Dermis blood vessel endothelial cell (primary cell): ENCODE results near the gene ZCCHC18. TPM values are rescaled to one million over a fixed set of nuclear protein-coding genes. Genes with fewer than 3 reads are reported as not detected.
A peak's percentile ranks its signal among the peaks of the same experiment; 100 is the strongest.

Experiments used
- DNase-seq: peaks from one replicate; pipeline ENCODE4 v3.0.0; 2010
- total RNA-seq: library from RNA; depleted of rRNA; stranded (reverse); fragments of >200 nt; gene quantifications from 2 replicates; pipeline ENCODE4 v1.2.3, GENCODE V29; 2014

ZCCHC18 gene
- total RNA-seq, 1 donor from 2014 or later: 1.4 TPM

GRCh38 chrX:104134583-104135261, 22.4 kb downstream of the ZCCHC18 start:
- DNase-seq: no peak

GRCh38 chrX:104135677-104136076, 23.4 kb downstream of the ZCCHC18 start:
- no peak for DNase-seq

- peak; percentile 90 for DNase-seq
Measured at GRCh38 chrX:104136241-104137019, 24.1 kb downstream of the ZCCHC18 start.

- DNase-seq: peak; percentile 34
Measured at GRCh38 chrX:104137496-104137895, 25.2 kb downstream of the ZCCHC18 start.

GRCh38 chrX:104141087-104141760, 28.9 kb downstream of the ZCCHC18 start:
- DNase-seq: no peak

- DNase-seq: no peak
Measured at GRCh38 chrX:104151037-104151436, 38.7 kb downstream of the ZCCHC18 start.

GRCh38 chrX:104156630-104157529, 44.6 kb downstream of the ZCCHC18 start, which contains the start of gene SLC25A53:
Gene SLC25A53 (minus strand): TSS chrX:104157009. CDS start chrX:104105257, 51,752 bp downstream.
- peak; percentile 84 for DNase-seq

Other genes with a start within 250 kb of the ZCCHC18 start
- gene TMSB15B, start 149.9 kb upstream of the ZCCHC18 start, total RNA-seq: 2.8 and 6.5 TPM in 2 replicates
- gene H2BW1, start 98.8 kb upstream of the ZCCHC18 start, total RNA-seq: not detected in 2 replicates
- gene H2BW2, start 72.6 kb upstream of the ZCCHC18 start, total RNA-seq: not detected in 2 replicates
- 2.3 and 4.3 TPM in 2 replicates for gene TMSB15C, start 36.3 kb upstream of the ZCCHC18 start, total RNA-seq
- gene SLC25A53, start 44.5 kb downstream of the ZCCHC18 start, total RNA-seq: 5.3 and 10.7 TPM in 2 replicates
- 27.4 and 32.7 TPM in 2 replicates for gene FAM199X, start 53.9 kb downstream of the ZCCHC18 start, total RNA-seq
- not detected in 2 replicates for gene ESX1, start 142.4 kb downstream of the ZCCHC18 start, total RNA-seq